GM19372 (cell line): ENCODE measurements around the gene ADGRG1.
"Not testable (repeated sequence)": the region's sequence is repeated elsewhere in the genome, so short reads cannot be mapped to it uniquely, and the experiment has no call there.

Source experiments
- ATAC-seq: cut with Tn5 transposase; IDR thresholded peaks from one replicate; pipeline ENCODE4 v1.9.1; 2021; ENCODE audit warnings: mild to moderate bottlenecking, low read depth, moderate library complexity; ENCODE audit not compliant: unreplicated experiment

The ADGRG1 gene

GRCh38 chr16:57712569-57712968, 84.1 kb downstream of the ADGRG1 start:
- not testable (repeated sequence) for ATAC-seq

- no peak for ATAC-seq
These were observed 85.2 kb downstream of the ADGRG1 start for GRCh38 chr16:57713596-57713995.

- no peak for ATAC-seq
These were observed 85.6 kb downstream of the ADGRG1 start for GRCh38 chr16:57714047-57714446.
